Activated CD4-positive, alpha-beta T cell treated with anti-CD3 and anti-CD28 coated beads for 36 hours (primary cell): Measurements from ENCODE around the gene NOL12. TPM values are rescaled to one million over a fixed set of nuclear protein-coding genes. Genes with fewer than 3 reads are reported as not detected.

Source experiments
- ATAC-seq: fragments of 200-7000 bp; cut with Tn5 transposase; one replicate; pipeline ENCODE4 v1.10.0; 2021; ENCODE audit warnings: mild to moderate bottlenecking, moderate library complexity
- CTCF ChIA-PET: fragments of 350-600 bp; sonication (Branson Sonifier 250); formaldehyde crosslinking; loops from one replicate; lab custom pipeline; 2021; ENCODE audit warnings: antibody characterized with exemption; lab: Charles Lee
- POLR2A ChIA-PET: fragments of 350-600 bp; sonication (Branson Sonifier 250); formaldehyde crosslinking; loops from one replicate; lab custom pipeline; 2021; ENCODE audit warnings: antibody characterized with exemption, inconsistent platforms; lab: Charles Lee
- DNase-seq: peaks from one replicate; pipeline ENCODE4 v3.0.0-alpha.2; 2020
- H3K27ac Mint-ChIP-seq: one replicate; pipeline ENCODE4 v1.8.0; 2021; ENCODE audit warnings: mixed read lengths
- H3K27me3 Mint-ChIP-seq: one replicate; pipeline ENCODE4 v1.8.0; 2021; ENCODE audit warnings: mixed read lengths
- H3K36me3 Mint-ChIP-seq: one replicate; pipeline ENCODE4 v1.8.0; 2021; ENCODE audit warnings: low read depth, mixed read lengths
- H3K4me1 Mint-ChIP-seq: one replicate; pipeline ENCODE4 v1.8.0; 2021; ENCODE audit warnings: mixed read lengths
- H3K4me3 Mint-ChIP-seq: one replicate; pipeline ENCODE4 v1.8.0; 2021; ENCODE audit warnings: mild to moderate bottlenecking, moderate library complexity, mixed read lengths
- H3K9me3 Mint-ChIP-seq: one replicate; pipeline ENCODE4 v1.8.0; 2021; ENCODE audit warnings: low read depth, mixed read lengths
- intact Hi-C, 2 experiments: fragments of 100-400 bp; cut with DNase I in 1 of 2; cut with micrococcal nuclease in 1 of 2; formaldehyde crosslinking; loops; one replicate each; pipeline versions ENCODE4 v1.14.2 to v1.15.1; 2022 to 2024; cut with DNase I, micrococcal nuclease
- total RNA-seq, 2 experiments: library from RNA; stranded (reverse); gene quantifications; one replicate each; pipeline ENCODE4 v1.2.3, GENCODE V29; 2021

The NOL12 gene
- total RNA-seq, 2 experiments from 2014 or later, result 37.1 to 42.3 TPM

DNA sequence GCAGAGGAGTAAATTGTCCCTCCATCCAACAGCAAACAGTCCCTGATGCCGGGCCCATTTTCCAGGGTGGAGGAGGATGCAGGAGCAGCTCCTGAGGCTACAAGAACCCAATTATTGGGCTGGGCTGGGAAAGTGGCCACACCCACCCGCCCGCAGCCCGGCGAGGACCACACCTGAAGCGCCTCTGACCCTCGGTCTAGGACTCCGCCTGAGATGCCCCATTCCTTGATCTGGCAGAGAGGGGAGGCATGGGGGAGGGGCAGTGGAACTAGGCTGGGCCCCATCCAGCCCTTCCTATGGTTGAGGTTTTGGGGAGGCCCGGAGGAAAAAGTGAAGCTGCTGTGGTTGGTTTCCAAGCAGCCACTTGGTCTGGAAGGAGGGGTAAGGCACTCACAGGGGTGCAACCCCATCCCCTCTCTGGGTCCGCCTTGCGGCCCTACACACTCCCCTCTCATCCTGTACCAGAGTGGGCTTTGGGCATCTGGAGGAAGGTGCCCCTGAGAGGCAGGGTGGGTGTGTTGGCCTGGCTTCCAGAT is 13.2 kb upstream of the NOL12 start:
- H3K9me3 Mint-ChIP-seq, result no peaks in the 10 kb centered on the region
- H3K36me3 Mint-ChIP-seq, result peaks cover 7% of the 10 kb centered on the region
- peak; percentile 51 for DNase-seq
- CTCF ChIA-PET, result interaction anchor here (0.5 to 5.7 kb wide), 7 partner anchors 8 to 49 kb away, joined by 3 to 36 read pairs (median 4); partner anchors contain the start of gene PDXP
- peaks cover 62% of the 10 kb centered on the region for H3K4me1 Mint-ChIP-seq
- H3K4me3 Mint-ChIP-seq, result no peak overlapping the region
- no peak for ATAC-seq
- intact Hi-C loops, result loop anchor here in 1 of 2 experiments (10.0 kb wide), 1 partner anchor 1082 kb away; the partner anchor contains the start of gene SUN2
- peak overlapping the region; percentile 31 for H3K27ac Mint-ChIP-seq
- H3K27me3 Mint-ChIP-seq, result no peaks in the 10 kb centered on the region
- POLR2A ChIA-PET, result no interaction called here

- Mint-ChIP-seq H3K27me3 (no peaks in the 10 kb centered on the region), H3K4me1 (peaks cover 64% of the 10 kb centered on the region), H3K36me3 (peaks cover 7% of the 10 kb centered on the region), H3K27ac (peak overlapping the region; percentile 55), H3K9me3 (no peaks in the 10 kb centered on the region), H3K4me3 (peak overlapping the region; percentile 17)
- intact Hi-C loops, result loop anchor here in 1 of 2 experiments (10.0 kb wide), 1 partner anchor 1081 kb away; the partner anchor contains the start of gene SUN2
- DNase-seq, result no peak
- ChIA-PET CTCF (interaction anchor here (1.1 to 5.7 kb wide), 5 partner anchors 9 to 75 kb away, joined by 3 to 36 read pairs (median 6); partner anchors contain the start of gene PDXP), POLR2A (no interaction called here)
- no peak for ATAC-seq
Observed at GRCh38 chr22:37674248-37674647, 11.9 kb upstream of the NOL12 start.

GRCh38 chr22:37674951-37675929 is 10.9 kb upstream of the NOL12 start, which contains the start of gene LGALS1:
LGALS1 (plus strand) TSS chr22:37675636; CDS start chr22:37675703, 67 bp downstream.
- peaks cover 12% of the 10 kb centered on the region for H3K36me3 Mint-ChIP-seq
- H3K4me3 Mint-ChIP-seq, result peak within 1 kb of the TSS; percentile 89
- H3K27ac Mint-ChIP-seq, result peak within 1 kb of the TSS; percentile 96
- peak; percentile 87 for DNase-seq
- no peaks in the 10 kb centered on the region for H3K9me3 Mint-ChIP-seq
- peaks cover 58% of the 10 kb centered on the region for H3K4me1 Mint-ChIP-seq
- POLR2A ChIA-PET, result interaction anchor here (0.5 to 1.4 kb wide), 9 partner anchors 11 to 130 kb away, joined by 3 to 5 read pairs (median 3); partner anchors contain the start of genes NOL12 and PDXP
- peak; percentile 54 for ATAC-seq
- intact Hi-C loops, result loop anchor here in 1 of 2 experiments (5.0 to 10.0 kb wide), 3 partner anchors 188 to 1080 kb away; partner anchors contain the start of genes MFNG, RAC2 and SUN2
- no peaks in the 10 kb centered on the region for H3K27me3 Mint-ChIP-seq
- CTCF ChIA-PET, result interaction anchor here (0.6 to 5.7 kb wide), 7 partner anchors 14 to 76 kb away, joined by 3 to 36 read pairs (median 4); partner anchors contain the start of gene PDXP

DNA sequence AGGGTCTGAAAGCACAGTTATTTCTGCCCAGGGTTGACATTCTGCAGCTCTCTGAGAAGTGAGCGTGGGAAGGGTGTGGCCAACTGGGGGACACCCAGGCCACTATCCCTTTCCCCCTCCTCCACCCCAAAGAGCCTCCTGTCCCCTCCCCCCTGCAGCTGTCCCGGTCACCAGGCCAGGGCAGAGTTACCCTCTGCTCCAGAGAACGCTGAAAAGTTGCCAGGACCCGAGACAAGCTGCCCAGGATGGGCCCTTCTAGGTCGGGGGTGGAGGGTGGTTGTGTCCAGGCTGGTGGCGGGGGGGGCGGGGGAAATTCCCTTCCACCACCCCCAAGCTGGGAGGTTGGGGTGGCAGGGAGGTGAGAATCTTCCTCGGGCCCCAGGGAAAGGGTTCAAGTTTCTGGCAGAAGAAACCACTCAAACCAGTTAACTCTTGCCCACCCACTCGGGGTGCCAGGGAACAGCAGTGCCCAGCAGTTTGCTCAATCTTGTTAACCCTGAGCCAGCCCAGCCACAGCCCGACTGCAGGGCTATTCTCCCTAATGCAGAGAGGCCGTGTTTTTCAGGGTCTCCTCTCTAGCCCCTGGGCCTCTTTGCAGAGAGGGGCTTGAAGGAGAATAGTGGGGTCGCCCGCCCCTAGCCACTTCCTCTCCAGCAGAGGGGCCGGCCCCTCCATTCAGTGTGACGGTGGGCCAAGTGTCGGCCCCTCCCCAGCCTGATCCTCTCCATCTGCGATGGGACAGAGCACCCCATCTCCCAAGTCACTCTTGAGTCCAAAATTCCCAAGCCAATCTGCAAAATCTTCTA is 10.0 kb upstream of the NOL12 start:
- DNase-seq (peak; percentile 53), ATAC-seq (no peak)
- CTCF ChIA-PET, result interaction anchor here (0.6 to 2.6 kb wide), 8 partner anchors 14 to 439 kb away, joined by 3 to 25 read pairs (median 4); no protein-coding TSS in a partner anchor
- Mint-ChIP-seq H3K9me3 (no peaks in the 10 kb centered on the region), H3K36me3 (peaks cover 12% of the 10 kb centered on the region), H3K4me3 (peak overlapping the region; percentile 89), H3K27me3 (no peaks in the 10 kb centered on the region), H3K27ac (peak overlapping the region; percentile 96), H3K4me1 (peaks cover 56% of the 10 kb centered on the region)
- POLR2A ChIA-PET, result interaction anchor here (0.7 to 1.4 kb wide), 4 partner anchors 10 to 129 kb away, joined by 3 to 4 read pairs (median 3); partner anchors contain the start of genes NOL12 and PDXP
- intact Hi-C loops, result loop anchor here (2.0 to 10.0 kb wide), 4 partner anchors 67 to 1079 kb away; partner anchors contain the start of genes GGA1 (in 1 of the 2), MFNG (in 1 of the 2), RAC2 (in 1 of the 2) and SUN2 (in 1 of the 2)

GRCh38 chr22:37676736-37677492 is 9.2 kb upstream of the NOL12 start:
- H3K9me3 Mint-ChIP-seq, result no peaks in the 10 kb centered on the region
- DNase-seq (peak; percentile 97), ATAC-seq (peak; percentile 78)
- peak overlapping the region; percentile 89 for H3K4me3 Mint-ChIP-seq
- intact Hi-C loops, result loop anchor here (1.0 to 10.0 kb wide), 12 partner anchors 9 to 1078 kb away; partner anchors contain the start of genes GGA1 (in 2 of the 2), PDXP (in 2 of the 2), ANKRD54 (in 1 of the 2) and DMC1 (in 1 of the 2)
- peak overlapping the region; percentile 96 for H3K27ac Mint-ChIP-seq
- ChIA-PET CTCF (interaction anchor here (0.6 to 1.8 kb wide), 6 partner anchors 15 to 439 kb away, joined by 3 to 8 read pairs (median 4); no protein-coding TSS in a partner anchor), POLR2A (interaction anchor here (0.9 to 1.1 kb wide), 2 partner anchors 9 to 18 kb away, joined by 3 read pairs; partner anchors contain the start of genes NOL12 and PDXP)
- H3K36me3 Mint-ChIP-seq, result peaks cover 12% of the 10 kb centered on the region
- H3K27me3 Mint-ChIP-seq, result no peaks in the 10 kb centered on the region
- peaks cover 57% of the 10 kb centered on the region for H3K4me1 Mint-ChIP-seq

DNA sequence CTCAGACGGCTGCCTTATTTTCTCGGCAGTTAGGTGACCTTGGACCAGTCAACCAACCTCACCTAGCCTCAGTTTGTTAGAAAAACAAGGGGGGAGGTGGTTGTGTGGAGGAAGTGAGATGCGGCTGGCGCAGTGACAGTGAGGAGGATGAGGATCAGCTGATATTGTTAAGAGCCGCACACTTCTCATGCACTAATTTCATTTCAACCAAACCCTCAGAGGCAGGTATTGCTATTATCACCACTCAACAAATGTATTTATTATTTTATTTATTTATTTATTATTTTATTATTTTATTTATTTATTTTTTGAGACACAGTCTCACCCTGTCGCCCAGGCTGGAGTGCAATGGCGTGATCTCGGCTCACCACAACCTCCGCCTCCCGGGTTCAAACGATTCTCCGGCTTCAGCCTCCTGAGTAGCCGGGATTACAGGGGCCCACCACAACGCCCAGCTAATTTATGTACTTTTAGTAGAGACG is 8.6 kb upstream of the NOL12 start:
- peaks cover 12% of the 10 kb centered on the region for H3K36me3 Mint-ChIP-seq
- CTCF ChIA-PET, result interaction anchor here (0.6 to 1.8 kb wide), 3 partner anchors 16 to 36 kb away, joined by 3 to 8 read pairs (median 4); no protein-coding TSS in a partner anchor
- H3K4me3 Mint-ChIP-seq, result peak overlapping the region; percentile 89
- POLR2A ChIA-PET, result interaction anchor here (0.9 to 1.1 kb wide), 2 partner anchors 9 to 19 kb away, joined by 3 read pairs; partner anchors contain the start of genes NOL12 and PDXP
- H3K9me3 Mint-ChIP-seq, result no peaks in the 10 kb centered on the region
- intact Hi-C loops, result loop anchor here (1.0 to 10.0 kb wide), 12 partner anchors 9 to 1077 kb away; partner anchors contain the start of genes GGA1 (in 2 of the 2), PDXP (in 2 of the 2), ANKRD54 (in 1 of the 2) and DMC1 (in 1 of the 2)
- no peak for DNase-seq
- peaks cover 51% of the 10 kb centered on the region for H3K4me1 Mint-ChIP-seq
- peak; percentile 7 for ATAC-seq
- no peaks in the 10 kb centered on the region for H3K27me3 Mint-ChIP-seq
- H3K27ac Mint-ChIP-seq, result peak overlapping the region; percentile 90

- intact Hi-C loops, result loop anchor here in 1 of 2 experiments (5.0 to 10.0 kb wide), 3 partner anchors 191 to 1076 kb away; partner anchors contain the start of genes MFNG, RAC2 and SUN2
- H3K27ac Mint-ChIP-seq, result no peak overlapping the region
- CTCF ChIA-PET, result interaction anchor here (0.6 to 1.8 kb wide), 4 partner anchors 17 to 110 kb away, joined by 3 to 8 read pairs (median 4); no protein-coding TSS in a partner anchor
- DNase-seq (no peak), ATAC-seq (no peak)
- H3K9me3 Mint-ChIP-seq, result no peaks in the 10 kb centered on the region
- peak overlapping the region; percentile 89 for H3K4me3 Mint-ChIP-seq
- POLR2A ChIA-PET, result no interaction called here
- H3K36me3 Mint-ChIP-seq, result peaks cover 12% of the 10 kb centered on the region
- H3K4me1 Mint-ChIP-seq, result peaks cover 43% of the 10 kb centered on the region
- H3K27me3 Mint-ChIP-seq, result no peaks in the 10 kb centered on the region
Observed at GRCh38 chr22:37678372-37678771, 7.8 kb upstream of the NOL12 start.

- no peak overlapping the region for H3K27ac Mint-ChIP-seq
- ChIA-PET CTCF (interaction anchor here (0.6 to 4.8 kb wide), 9 partner anchors 9 to 421 kb away, joined by 3 to 79 read pairs (median 8); partner anchors contain the start of gene PDXP), POLR2A (no interaction called here)
- DNase-seq (no peak), ATAC-seq (no peak)
- H3K36me3 Mint-ChIP-seq, result peaks cover 10% of the 10 kb centered on the region
- intact Hi-C loops, result loop anchor here in 1 of 2 experiments (5.0 to 10.0 kb wide), 4 partner anchors 142 to 1075 kb away; partner anchors contain the start of genes MFNG, RAC2 and SUN2
- H3K27me3 Mint-ChIP-seq, result no peaks in the 10 kb centered on the region
- H3K4me3 Mint-ChIP-seq, result no peak overlapping the region
- H3K9me3 Mint-ChIP-seq, result no peaks in the 10 kb centered on the region
- peaks cover 33% of the 10 kb centered on the region for H3K4me1 Mint-ChIP-seq
Observed at GRCh38 chr22:37679670-37680069, 6.5 kb upstream of the NOL12 start.
